HG03521 (cell line): ENCODE data around the gene FILIP1L.
A peak's percentile ranks its signal among the peaks of the same experiment; 100 is the strongest.
"Not testable (repeated sequence)": the region's sequence is repeated elsewhere in the genome, so short reads cannot be mapped to it uniquely, and the experiment has no call there.

Experiments
- ATAC-seq: cut with Tn5 transposase; IDR thresholded peaks from one replicate; pipeline ENCODE4 v1.9.1; 2021; ENCODE audit warnings: mild to moderate bottlenecking, moderate library complexity; ENCODE audit not compliant: unreplicated experiment

FILIP1L gene

GRCh38 chr3:100075851-100076730 lies 38.2 kb downstream of the FILIP1L start:
- no peak for ATAC-seq

DNA sequence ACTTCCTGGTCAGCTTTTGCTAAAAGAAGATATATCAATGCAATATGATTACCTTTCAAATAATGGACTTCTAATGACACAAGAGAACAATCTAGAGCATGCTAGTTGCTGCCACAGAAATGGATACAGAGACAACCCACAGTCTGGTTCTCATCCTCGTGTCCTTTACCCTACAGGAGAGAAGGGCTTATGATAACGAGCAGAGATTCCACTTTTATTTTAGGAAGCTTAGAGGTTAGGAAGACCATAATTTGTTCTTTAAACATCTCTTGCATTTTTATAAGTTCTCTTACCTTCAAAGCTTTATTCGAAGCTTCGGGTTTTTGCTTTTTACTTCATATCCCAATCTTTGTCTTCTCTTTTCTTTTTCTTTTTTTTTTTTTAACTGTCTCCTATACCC lies 39.1 kb downstream of the FILIP1L start:
- no peak for ATAC-seq

DNA sequence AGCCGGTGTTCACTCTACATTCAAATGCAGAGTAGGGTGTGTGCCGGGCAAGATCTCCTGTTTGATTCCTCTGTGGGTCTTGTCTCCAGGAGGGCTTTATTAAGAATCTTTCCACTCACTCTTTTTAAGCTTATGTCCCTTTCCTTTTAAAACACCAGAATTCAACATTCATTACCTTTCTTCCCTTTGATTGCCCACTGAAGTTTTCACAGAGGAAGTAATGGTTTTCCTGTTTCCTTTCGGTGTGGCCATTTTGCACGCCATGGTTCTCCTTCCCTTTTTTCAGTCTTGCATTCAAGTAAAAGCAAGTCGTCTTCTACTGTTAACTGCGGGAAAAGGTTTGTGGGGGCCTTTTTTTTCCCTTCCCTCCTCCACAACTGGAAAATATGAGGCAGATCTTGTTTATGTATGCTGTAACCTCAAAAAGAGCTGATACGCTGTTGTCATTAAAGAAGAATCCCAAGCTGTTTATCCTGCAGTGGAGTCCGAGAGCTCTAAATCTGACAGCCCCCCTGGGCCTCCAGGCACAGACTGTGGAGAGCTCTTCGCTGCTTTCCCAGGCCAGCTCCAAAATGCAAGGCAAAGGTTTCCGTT lies 40.5 kb downstream of the FILIP1L start:
- no peak for ATAC-seq

DNA sequence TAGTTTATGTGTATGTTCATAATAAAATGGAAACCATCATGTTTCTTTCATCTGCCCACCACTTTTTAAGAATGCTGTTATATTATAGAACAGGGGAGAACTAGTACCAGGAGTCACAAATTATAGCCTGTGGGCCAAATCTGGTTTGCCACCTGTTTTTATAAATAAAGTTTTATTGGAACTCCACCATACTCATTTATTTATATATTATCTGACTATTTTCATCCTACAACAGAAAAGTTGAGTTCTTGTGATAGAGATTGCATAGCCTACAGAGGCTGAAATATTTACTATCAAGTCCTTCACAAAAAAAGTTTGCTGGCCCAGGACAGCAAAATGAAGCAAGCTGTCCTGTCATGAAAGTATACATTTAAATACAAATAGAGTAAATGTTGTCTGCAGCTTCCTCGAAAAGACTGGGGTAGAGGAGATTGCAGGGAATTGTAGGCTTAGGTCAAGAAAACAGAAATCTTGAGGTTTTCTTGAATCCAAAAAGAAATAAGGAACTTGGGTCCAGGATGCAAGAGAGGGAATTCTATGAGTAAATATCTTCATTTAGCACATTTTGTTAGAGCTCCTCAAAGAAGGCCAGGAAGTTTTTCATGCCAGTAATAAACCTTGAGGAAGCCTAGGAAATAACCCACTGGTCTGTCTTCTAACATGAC lies 41.1 kb downstream of the FILIP1L start:
- ATAC-seq, result no peak

GRCh38 chr3:100072326-100073048 lies 41.8 kb downstream of the FILIP1L start:
- no peak for ATAC-seq

GRCh38 chr3:100069472-100069871 lies 44.8 kb downstream of the FILIP1L start:
- ATAC-seq, result no peak

GRCh38 chr3:100068826-100069225 lies 45.5 kb downstream of the FILIP1L start:
- ATAC-seq, result peak; percentile 68

- no peak for ATAC-seq
Measured at GRCh38 chr3:100067589-100067988, 46.7 kb downstream of the FILIP1L start.

DNA sequence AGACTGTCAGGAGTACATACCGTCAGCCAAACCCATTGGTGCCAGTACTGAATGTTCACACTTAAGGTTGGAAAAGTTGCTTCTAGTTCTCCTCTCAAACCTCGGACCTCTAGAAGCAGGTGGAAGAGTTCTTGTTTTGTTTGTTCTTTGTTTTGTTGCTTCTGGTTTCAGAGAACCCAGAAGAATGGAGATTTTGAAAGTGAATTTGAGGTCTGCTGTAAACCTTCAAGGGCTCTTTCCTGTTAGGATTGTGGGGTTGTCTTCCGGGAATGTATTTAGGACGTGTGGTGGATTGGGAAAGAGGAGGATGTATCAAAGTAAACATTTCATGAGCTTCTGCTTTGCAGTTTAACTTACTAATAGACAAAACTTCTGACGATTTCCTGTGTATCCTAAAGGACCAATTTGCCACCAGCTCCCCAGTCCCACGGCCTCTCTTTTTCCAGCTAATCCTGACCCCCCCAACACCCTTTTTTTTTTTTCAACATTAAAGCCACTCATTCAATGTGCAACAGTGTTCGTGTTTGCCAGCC lies 50.3 kb downstream of the FILIP1L start:
- ATAC-seq, result no peak

- ATAC-seq, result no peak
Measured at GRCh38 chr3:100062665-100063064, 51.6 kb downstream of the FILIP1L start.

DNA sequence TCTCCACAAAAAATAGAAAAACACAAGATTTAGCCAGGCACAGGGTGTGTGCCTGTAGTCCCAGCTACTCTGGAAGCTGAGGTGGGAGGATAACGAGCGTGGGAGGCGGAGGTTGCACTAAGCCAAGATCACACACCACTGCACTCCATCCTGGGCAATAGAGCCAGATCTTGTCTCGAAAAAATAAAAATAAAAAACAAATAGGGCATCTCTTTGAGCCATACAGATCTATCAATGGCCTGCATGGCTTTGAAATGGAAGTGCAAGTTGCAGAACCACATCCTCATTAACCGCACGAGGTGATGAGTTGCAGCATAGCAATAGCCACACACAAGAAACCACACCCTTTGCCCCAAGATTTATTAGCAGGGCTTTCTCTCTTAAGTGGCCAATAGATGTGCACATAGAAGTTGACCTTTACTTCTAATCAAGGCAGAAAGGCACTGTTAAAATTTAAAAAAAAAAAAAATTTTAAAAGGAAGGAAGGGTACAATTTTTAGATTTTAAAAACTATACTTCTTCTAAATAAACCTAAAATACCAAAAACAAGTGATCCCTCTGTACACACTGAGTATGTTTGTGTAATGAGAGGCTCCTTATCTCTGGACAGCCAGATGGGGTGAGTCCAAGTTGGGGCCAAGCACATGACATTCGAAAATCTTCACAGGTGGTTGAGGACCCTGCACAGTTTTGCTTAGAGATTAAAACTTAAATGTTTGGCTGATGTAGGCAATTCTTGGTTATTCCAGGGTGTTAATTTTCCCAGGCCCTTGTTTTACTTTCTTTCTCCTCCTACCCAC lies 53.4 kb downstream of the FILIP1L start:
- no peak for ATAC-seq

- no peak for ATAC-seq
Measured at GRCh38 chr3:100059472-100059871, 54.8 kb downstream of the FILIP1L start.

DNA sequence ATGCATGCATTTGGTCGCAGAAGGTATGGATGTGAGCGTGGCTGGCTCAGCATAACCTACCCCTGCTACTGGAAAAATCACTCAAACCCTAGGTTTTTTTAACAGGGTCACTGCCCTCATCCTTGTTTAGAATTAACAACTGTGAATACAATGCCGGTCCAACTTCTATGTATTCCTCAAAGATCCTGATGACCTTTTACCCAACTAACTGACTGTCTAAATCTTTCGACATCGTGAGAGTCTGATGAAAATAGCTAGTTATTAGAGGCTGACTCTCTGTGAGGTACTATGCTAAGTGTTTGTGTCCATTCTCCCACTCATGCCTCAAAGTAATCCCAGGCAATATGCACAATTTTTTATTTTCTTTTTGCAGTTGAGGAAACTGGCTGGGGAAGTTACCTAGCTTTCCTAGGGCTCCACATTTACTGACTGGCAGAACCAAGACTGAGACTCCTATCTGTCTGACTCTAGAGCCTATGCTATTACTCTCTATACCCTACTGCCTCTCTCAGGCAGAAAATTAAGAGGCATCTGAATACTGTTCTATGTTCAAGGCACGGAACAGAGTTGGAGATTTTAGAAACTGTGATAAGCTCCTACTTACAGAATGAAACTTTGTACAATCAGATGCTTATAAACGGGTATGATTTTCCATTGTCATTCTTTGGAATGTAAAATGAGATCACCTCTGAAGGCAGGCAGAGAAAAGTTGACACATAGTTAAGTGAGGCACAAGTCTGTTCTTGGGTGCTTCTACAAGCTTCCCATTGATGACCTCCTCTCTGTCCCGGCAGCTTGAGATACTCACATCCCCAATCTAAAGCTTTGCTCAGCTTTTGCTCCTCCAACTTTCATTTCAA lies 56.4 kb downstream of the FILIP1L start:
- no peak for ATAC-seq

- no peak for ATAC-seq
Measured at GRCh38 chr3:100053951-100054620, 60.2 kb downstream of the FILIP1L start.

DNA sequence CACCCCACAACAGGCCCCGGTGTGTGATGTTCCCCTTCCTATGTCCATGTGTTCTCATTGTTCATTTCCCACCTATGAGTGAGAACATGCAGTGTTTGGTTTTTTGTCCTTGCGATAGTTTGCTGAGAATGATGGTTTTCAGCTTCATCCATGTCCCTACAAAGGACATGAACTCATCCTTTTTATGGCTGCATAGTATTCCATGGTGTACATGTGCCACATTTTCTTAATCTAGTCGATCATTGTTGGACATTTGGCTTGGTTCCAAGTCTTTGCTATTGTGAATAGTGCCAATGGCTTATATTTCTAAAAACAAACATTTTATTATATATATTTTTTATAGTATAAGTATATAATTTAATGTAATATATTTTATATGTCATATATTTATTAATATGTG lies 62.8 kb downstream of the FILIP1L start:
- ATAC-seq, result not testable (repeated sequence)

DNA sequence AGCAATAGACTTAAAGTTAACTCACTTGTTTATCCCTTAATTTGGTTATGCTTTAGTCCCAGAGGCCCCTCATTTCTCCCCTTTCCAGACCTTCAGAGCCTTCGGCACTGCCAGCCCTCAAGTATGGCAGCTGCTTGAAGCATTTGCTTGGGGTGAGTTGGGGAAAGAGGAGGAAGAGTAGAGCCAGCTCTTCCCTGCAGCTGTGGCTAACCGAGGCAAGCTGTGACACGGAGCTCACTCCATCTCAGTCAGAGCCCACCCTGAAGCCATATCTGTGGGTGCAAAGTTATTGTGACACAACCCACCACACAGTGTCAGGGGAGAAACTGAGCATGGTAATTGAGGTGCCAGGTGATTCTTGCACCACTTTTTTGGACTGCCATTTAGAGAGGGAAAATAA lies 66.1 kb downstream of the FILIP1L start:
- no peak for ATAC-seq

DNA sequence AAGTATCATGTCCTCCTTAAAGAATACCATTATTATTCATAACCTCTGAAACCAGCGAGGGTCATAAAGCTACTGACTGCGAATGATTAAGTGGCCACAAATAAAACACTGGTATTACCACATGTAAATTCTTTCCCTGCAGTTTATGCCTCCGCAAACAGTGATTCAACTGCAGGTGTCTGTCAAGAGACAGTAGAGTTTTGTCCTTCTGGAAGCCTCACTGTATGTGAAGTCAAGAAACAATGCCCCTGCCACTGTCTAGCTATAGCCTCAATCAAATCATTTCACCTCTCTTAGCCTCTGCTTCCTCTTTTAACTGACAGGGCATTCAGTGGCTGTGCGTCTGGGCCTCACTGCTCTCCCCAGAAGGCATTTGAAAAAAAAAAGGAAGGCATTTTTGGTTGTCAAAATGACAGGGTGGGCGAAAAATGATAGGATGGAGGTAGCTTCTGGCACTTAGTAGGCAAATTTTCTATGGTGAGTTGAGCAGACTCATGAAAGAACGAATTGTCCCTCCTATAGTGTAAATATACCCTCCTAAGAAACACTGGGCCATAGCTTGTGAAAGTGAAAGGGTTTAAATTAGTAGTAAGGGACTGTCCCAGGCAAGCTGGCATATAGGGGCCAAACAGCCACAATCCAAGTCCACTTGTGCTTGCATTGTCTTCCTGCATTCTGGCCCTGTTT lies 66.7 kb downstream of the FILIP1L start:
- ATAC-seq, result peak; percentile 67

DNA sequence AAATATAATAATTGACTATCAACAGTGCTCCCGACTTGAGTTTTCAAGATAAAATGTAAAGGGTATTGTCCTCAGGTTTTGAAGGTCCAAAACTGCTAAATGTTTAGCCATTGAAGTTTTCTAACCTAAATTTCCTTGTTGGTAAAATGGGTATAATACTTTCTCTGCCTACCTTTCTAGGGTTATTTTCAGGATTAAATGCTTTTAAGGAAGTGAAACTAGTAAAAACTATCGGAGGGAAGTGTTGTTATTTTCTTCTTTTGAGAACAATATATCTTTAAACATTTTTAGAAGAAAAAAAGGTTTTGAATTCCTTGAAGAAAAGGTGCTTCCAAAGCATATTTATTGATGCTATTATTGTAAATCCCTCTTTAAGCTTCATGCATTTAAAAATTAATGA lies 67.3 kb downstream of the FILIP1L start:
- no peak for ATAC-seq
